Vagina (tissue), 2 donors: ENCODE data around the gene ADGRF1.

Source experiments
- POLR2A ChIP-seq, 2 donors: fragments of 450-650 bp; IDR thresholded peaks; one replicate each; pipeline ENCODE4 v1.6.1; 2017; ENCODE audit warnings: antibody characterized with exemption in 2 of 2, mild to moderate bottlenecking in 2 of 2, moderate library complexity in 2 of 2
- POLR2AphosphoS5 ChIP-seq, 2 donors: sonication (generic); formaldehyde crosslinking; IDR thresholded peaks; one replicate each; pipeline ENCODE4 v1.9.0; 2017; ENCODE audit warnings: antibody characterized with exemption in 2 of 2, mild to moderate bottlenecking in 2 of 2, low read depth in 1 of 2; ENCODE audit not compliant: insufficient read depth in 1 of 2
- TF ChIP-seq, protein P1 (sequence below), 3 experiments: fragments of 450-650 bp in 2 of 3; fragments of 200-600 bp in 1 of 3; sonication (generic) in 1 of 3; IDR thresholded peaks; one replicate each; pipeline ENCODE4 v1.5.1; 2017 to 2019; ENCODE audit warnings: antibody characterized with exemption in 3 of 3, mild to moderate bottlenecking in 2 of 3, moderate library complexity in 2 of 3

- no peak for TF ChIP-seq POLR2A (IDR thresholded peaks at IDR 0.05)
- TF ChIP-seq POLR2AphosphoS5 (IDR thresholded peaks at IDR 0.05; ENCODE audit: insufficient read depth in 1 of 2, low read depth in 1 of 2) = no peak
- TF ChIP-seq, protein P1, sequence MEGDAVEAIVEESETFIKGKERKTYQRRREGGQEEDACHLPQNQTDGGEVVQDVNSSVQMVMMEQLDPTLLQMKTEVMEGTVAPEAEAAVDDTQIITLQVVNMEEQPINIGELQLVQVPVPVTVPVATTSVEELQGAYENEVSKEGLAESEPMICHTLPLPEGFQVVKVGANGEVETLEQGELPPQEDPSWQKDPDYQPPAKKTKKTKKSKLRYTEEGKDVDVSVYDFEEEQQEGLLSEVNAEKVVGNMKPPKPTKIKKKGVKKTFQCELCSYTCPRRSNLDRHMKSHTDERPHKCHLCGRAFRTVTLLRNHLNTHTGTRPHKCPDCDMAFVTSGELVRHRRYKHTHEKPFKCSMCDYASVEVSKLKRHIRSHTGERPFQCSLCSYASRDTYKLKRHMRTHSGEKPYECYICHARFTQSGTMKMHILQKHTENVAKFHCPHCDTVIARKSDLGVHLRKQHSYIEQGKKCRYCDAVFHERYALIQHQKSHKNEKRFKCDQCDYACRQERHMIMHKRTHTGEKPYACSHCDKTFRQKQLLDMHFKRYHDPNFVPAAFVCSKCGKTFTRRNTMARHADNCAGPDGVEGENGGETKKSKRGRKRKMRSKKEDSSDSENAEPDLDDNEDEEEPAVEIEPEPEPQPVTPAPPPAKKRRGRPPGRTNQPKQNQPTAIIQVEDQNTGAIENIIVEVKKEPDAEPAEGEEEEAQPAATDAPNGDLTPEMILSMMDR (IDR thresholded peaks at IDR 0.05) = no peak
These were observed 10.5 kb downstream of the ADGRF1 start for GRCh38 chr6:47031656-47032055.
